NCI-H1417 (cell line): ENCODE measurements around the gene FYCO1.
"Not testable (repeated sequence)": the region's sequence is repeated elsewhere in the genome, so short reads cannot be mapped to it uniquely, and the experiment has no call there.

Experiments
- DNase-seq, 3 experiments: peaks; one replicate each; lab custom pipeline; 2025; lab: John Stamatoyannopoulos, UW

Gene FYCO1

DNA sequence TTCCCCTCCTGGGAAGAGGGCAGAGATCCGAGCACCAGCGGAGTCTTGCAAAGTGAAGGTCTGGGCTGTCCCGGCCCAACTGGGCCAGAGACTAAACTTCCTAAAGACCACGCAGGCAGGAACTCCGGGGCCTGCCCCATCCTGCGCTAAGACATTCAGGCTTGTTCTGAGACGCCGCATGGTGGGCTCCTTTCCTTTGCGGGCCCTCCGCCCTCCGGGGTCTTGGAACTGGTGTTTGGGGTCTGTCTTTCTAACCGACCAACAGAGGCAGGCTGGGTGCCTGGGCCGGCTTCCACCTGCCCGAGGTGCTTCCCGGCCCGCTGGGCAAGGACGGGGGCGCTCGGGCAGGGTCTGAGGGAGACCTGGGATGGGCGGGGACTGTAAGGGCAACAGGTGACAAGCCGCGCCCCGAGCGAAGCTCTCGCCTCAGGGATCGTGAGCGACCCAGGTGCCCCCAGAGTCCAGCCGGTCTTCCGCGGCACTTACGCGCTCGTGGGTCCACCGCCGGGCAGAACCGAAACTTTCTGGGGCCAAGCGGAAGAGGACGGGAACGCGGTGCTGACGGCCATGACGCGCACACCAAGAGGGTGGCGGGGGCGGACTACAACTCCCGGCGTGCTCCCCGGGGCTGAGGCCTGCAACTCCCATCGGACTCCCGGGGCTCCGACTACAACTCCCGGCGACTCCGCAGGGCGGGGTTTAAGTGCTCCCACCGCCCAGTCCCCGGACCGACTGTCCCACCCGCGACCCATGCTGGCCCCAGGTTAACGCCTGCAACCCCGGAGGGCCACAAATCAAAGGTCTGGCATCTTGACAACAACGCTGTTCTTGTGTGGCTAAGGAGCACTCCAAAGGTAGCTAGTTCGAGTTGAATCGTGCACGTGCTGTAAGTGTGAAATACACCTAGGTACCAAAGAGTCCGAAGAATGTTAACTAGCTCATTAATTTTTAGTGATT is at the start of gene FYCO1:
TSS of gene FYCO1 (minus strand) at position 589 of the 957 bp plus-strand sequence. CDS start 10,914 bp downstream, outside the sequence.
- DNase-seq = peak; percentile 62 to 81 (median 78)

GRCh38 chr3:46038916-46039315 is 43.3 kb upstream of the FYCO1 start:
- no peak for DNase-seq

DNA sequence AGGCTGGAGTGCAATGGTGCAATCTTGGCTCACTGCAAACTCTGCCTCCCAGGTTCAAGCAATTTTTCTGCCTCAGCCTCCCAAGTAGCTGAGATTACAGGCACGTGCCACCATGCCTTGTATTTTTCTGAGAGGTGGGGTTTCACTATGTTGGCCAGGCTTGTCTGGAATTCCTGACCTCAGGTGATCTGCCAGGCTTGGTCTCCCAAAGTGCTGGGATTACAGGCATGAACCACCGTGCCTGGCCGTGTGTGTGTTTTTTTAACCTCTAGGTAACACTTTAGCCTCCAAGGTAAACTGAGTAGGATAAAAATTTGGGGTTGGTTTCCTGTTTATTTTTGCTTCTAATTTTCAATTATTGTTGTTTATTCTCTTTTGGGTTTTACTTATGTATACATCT is 42.4 kb upstream of the FYCO1 start:
- not testable (repeated sequence) for DNase-seq

DNA sequence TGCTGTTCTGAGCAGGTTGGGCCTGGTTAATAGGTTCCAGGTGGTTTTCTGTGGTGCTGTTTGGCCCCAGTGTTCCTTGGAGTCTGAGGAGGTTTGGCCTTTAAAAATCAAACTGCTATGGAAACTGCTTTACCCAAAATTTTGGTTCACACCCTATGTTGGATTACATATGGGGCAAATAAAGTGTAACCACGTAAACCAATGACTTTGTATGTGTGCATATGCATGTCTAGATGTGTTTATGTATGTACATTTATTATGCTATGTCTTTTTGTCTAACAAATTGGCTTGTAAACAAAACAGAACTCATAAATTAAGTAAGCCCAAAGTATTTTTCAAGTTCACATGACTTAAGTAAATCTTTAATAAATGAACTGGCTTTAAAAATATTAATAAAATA is 40.6 kb upstream of the FYCO1 start:
- DNase-seq = no peak

GRCh38 chr3:46031747-46032146 is 36.1 kb upstream of the FYCO1 start:
- no peak for DNase-seq

DNA sequence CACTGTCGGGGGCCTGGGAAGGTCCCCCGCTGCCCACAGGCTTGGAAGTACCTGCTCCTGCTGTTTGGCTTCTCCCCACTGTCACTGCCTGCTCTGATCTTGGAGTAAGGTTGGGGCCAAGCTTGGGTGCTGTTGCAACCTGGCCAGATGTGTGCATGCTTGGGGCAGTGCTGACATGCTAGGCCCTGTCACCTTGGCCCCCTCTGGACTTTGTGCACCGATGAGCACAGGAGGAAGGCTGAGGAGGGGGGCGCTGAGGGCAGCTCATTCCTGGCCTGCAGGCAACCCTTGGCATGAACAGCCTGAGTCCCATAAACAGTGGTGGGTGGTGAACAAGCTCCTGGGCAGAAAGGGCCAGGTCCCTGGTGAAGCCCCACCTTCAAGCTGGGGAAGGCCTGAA is 35.6 kb upstream of the FYCO1 start:
- DNase-seq = no peak

DNA sequence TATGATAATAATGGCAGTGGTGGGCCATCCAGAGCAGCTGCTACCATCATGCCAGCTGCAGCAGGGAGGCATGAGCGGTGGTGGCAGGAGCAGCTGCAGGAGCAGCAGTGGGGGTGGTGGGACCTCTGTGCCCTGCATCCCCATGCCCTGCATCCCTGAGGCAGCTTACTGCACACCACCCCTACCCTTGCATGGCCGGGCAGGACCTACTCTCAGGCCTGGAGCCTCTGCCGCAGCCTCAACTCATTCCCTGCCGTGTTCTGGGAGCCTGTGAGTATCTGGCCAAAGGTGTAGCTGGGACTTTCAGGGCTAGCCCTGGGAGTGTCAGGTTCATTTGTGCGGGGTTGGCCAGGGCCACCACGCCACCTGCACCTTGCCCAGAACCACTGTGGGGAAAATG is 35.0 kb upstream of the FYCO1 start:
- DNase-seq = no peak

GRCh38 chr3:46029953-46030543 is 34.4 kb upstream of the FYCO1 start:
- DNase-seq = no peak

- no peak for DNase-seq
These were observed 32.2 kb upstream of the FYCO1 start for GRCh38 chr3:46027736-46028397.

DNA sequence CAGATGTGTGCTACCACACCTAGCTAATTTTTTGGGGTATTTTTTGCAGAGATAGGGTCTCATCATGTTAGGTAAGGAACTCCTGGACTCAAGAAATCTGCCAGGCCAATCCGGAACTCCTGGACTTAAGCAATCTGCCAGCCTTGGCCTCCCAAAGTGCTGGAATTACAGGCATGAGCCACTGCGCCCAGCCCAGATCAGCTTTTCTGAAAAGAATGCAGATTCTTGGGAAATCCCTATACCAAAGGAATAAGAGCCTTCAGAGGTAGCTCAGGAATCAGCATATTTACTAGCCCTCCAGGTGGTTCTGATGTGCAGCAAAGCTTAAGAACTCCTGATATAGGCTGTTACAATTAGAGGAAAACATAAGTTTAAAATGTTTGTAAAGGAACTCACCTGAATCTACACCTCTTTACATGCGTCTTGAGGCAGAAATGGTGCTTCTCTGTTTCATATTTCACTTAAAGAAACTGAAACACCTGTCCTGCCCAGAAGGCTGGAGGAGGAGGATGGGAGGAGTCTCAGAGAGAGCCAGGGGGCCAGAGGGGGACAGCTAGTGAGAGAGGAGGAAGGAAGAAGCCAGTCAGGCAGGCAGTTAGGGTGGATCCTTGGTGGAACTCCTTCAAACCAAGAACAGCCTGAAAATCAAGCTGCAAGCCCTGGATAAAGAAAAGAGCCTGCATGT is 31.5 kb upstream of the FYCO1 start, which contains the start of gene XCR1:
TSS of gene XCR1 (minus strand) at position 463 of the 685 bp plus-strand sequence. CDS start 5,536 bp downstream, outside the sequence.
- DNase-seq = no peak

GRCh38 chr3:46025139-46025538 is 29.5 kb upstream of the FYCO1 start:
- no peak for DNase-seq

DNA sequence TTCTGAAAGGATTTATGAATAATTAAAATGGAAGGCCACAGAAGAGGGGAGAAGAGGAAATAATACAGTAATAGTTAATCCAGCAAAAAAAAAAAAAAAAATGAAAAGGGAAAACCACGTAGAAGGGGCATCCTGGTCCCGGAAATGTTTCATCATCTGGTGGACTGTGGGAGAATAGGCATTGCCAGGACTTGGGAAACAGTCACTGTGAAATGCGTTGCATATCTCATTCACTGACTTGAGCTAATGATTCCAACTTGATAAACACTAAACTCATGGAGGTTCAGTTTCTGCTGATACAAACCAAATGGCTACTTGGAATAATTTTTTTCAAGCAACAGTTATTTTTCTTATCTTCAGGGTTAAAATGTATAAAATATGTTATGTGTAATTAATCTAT is 28.5 kb upstream of the FYCO1 start:
- no peak for DNase-seq

DNA sequence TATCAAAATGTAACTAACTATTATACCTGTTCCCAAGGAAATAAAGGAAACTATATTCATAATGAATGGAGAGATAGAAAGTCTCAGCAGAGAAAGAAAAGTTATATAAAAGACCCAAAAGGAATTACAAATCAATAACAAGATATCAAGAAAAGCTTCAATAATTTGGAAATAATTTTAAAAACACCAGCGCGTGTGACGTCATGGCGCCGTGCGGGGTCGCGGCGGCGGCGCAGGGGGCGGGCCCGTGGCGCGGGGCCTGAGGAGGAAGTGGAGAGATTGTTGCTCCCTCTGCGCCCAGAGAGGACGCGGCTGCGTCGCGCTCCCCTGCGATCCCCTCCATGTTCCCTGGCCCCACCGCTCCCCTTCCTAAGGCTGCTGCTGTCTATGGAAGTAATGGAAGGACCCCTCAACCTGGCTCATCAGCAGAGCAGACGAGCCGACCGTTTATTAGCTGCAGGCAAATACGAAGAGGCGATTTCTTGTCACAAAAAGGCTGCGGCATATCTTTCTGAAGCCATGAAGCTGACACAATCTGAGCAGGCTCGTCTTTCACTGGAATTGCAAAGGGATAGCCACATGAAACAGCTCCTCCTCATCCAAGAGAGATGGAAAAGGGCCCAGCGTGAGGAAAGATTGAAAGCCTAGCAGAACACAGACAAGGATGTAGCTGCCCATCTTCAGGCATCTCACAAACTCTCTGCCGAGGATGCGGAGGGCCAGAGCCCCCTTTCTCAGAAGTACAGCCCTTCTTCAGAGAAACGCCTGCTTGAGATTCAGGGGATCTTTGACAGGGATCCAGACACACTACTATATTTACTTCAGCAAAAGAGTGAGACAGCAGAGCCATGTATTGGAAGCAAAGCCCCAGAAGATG is 27.5 kb upstream of the FYCO1 start:
- no peak for DNase-seq

DNA sequence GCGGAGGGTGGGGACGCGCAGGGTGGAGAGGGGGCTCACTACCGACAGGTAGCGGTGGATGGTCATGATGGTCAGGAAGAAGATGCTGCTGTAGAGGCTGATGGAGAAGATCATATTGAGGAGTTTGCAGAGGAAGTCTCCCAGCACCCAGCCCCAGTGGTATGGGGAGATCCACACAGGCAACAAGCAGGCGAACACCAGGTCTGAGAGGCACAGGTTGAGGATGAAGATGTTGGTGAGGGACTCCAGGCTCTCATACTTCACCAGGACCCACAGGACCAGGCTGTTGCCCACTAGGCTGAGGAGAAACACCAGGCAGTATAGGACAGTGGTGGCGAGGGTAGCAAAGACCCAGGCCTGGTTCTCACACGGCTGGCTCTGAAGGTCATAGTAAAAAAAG is 25.9 kb upstream of the FYCO1 start:
- DNase-seq = no peak

DNA sequence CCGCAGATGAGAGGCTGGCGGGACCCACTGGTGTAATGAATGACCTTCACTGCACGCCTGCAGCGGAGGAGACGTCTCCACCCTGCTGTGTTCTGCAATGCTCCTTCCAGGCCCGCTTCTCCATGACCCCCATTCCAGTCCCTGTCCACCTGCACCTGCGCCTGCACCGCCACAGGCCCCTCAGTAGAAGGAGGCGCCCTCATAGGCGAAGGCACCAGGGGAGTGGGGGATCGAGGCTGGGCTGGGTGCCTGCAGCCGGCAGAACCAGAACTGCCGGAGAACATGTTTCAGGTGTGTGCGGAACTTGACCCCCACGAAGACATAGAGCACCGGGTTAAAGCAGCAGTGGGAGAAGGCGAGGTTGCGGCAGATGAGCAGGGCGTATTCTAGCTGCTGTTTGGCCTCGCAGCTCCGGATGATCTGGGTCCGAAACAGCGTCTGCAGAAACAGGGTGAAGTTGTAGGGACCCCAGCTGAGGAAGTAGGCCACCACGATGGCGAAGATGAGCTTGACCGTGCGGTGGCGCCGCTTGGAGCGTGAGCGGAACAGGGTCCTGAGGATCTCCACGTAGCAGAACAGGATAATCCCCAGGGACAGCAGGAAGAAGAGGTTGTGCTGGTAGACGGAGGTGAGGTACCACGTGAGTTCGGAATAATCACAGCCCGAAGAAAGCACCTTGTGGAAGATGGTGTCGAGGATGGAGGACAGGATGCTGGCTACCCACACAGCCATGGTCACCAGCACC is 25.3 kb upstream of the FYCO1 start:
- DNase-seq = no peak

DNA sequence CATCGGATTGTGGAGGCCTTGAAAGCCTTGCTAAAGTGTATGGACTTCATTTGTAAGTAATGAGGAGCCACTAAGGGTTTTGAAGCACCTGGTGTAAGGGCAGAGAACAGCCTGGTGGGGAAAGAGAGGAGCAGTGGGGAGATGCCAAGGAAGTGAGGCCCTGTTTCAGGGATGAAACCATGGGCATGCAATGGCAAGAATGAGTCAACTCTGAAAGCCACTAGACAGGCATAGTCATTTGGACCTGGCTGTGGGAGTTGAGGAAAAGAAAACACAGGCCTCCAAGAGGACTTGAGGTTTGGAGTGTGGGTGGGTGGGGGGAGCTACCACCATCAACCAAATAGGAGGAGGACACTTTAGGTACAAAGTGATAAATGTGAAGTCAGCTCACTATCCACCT is 24.1 kb upstream of the FYCO1 start:
- no peak for DNase-seq

GRCh38 chr3:46017720-46018119 is 22.1 kb upstream of the FYCO1 start:
- no peak for DNase-seq

DNA sequence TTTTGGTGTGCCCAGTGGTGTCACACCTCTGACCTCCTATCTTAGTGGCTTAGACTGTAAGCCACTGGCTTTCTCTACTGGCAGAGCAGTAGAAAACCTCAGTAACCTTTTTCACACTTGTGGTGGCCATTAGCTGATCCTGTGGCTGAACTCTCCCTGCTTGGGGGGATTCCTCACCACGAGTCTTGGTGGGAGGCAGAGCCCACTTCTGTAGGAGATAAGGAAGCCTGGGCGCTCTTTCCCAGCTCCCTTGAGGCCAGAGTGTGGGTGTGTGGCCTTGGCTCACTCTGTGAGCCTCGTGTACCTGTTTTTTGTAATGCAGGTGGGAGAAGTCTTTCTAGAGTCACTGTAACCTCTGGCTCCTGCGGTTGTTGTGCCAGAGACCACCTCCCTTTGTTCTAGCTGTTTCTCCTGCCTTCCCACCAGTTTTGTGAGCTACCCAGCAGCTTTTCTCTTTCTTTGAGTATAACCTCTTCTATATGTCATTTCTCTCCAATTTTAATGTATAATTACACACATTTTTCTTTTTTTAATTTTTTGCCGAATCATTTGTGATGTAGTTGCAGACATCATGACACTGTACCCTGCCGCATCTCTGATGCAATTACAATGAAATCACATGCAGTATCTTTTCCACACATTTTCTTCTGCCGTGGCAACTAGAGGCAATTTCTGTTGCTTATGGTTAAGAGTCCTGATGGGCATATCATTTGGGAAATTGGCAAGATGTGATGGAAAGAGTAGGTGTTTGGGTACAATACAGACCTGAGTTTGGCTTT is 17.9 kb upstream of the FYCO1 start:
- DNase-seq = no peak

DNA sequence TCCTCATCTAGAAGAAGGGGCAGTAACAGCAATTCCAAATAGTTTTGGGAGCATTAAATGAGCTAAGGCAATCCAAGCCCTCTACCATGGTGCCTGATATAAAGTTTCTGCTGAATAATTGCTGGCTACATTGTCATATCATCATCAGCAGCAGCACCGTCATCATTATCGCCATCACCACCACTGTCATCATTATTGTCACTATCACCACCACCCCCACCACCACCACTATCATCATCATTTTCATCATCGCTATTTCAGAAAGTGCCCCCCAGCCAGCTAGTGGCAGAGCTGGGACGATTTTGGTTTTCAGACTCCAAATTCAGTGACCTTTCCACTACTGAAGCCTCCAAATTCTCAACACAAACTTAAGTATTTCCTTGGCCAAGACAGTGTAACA is 16.6 kb upstream of the FYCO1 start:
- DNase-seq = no peak
